ENCODE data around the gene HOXA3.

Gene HOXA3

GRCh38 chr7:27149842-27150567 is 2.4 kb downstream of the HOXA3 start:
- Histone ChIP-seq H3K27ac (peak overlapping the region in 16 of 21 experiments; percentile 12 to 84 (median 62)), H3K4me3 (peak overlapping the region; percentile 27 to 43 (median 31))

DNA sequence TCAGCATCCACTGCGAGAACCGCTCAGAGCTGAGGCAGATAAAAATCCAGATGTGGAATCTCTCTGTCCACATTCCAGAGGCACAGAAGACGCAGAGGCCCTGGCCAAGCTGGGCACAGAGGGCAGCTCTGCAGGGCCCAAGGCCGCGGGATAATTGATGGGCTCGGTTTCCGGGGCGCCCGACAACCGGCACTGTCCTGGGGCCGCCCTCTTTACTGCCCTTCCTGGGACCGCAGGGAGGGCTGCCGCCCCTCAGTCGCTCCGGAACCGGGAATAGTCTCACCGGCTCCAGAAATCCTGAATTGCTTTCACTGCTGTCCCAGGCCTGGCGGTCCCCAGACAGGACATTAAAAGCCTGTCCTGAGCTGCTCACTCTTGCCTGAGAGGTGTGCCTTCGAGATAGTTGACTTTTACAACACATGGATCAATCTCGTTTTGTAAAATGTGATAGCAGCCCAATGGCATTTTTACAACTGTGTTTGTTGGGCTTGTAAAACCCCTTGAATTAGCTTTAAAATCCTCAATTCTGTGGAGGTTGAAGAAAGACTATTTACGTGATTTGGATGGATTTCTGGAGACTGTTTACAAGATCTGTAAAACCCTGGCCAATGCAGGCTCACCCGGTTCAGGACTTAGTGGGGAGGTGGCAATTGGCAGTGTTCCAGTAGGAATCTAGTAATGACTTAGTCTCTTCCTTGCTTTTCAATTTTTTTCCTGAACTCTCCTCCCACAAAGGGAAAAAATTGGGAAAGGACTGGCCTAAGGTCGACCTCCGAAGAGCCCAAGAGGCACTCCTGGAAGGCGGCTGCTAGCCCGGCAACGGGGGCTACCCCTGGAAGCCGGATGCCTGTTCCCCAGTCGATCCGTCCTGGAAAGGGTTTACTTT is 3.4 kb downstream of the HOXA3 start:
- Histone ChIP-seq H3K27ac (peak overlapping the region in 12 of 21 experiments; percentile 3 to 79 (median 67)), H3K4me3 (peak overlapping the region in 4 of 7 experiments; percentile 38 to 43 (median 38))

- peak overlapping the region in 14 of 21 experiments; percentile 3 to 79 (median 54) for H3K27ac ChIP-seq
- H3K4me3 ChIP-seq: peak overlapping the region; percentile 20 to 43 (median 38)
These were observed 4.2 kb downstream of the HOXA3 start for GRCh38 chr7:27148031-27148755.

- Histone ChIP-seq H3K27ac (peak within 1 kb of the TSS in 14 of 21 experiments; percentile 3 to 79 (median 54)), H3K4me3 (peak within 1 kb of the TSS; percentile 20 to 43 (median 38))
These were observed 5.0 kb downstream of the HOXA3 start, which contains the start of gene HOXA6 for GRCh38 chr7:27147199-27148030. HOXA6 (minus strand) TSS chr7:27147774; CDS start chr7:27147749, 25 bp downstream.

GRCh38 chr7:27146491-27147198 is 5.7 kb downstream of the HOXA3 start:
- no peak overlapping the region for H3K4me3 ChIP-seq
- H3K27ac ChIP-seq: peak overlapping the region in 5 of 21 experiments; percentile 25 to 79 (median 76)

DNA sequence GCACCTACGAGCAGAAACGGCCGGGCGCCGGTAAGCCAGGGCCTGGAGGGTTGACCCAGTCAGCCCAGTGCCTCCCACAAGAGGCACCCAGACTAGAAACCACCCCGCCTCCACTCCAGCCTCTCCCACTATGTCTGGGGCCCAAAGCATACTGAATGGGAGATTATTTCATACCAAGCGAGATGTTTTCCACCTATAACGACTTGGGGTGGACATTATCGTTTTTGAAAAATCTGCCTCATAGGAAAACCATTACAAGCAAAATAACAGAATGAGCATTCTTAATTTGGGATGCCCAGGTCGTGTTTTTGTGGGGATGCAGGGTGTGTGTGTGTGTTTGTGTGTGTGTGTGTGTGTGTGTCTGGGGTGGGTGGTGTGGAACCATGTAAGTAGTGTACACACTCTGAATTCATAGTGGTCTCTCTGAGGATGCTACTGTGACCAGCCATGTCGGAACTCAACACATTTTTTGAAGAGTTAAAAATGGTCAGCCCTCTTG is 6.4 kb downstream of the HOXA3 start:
- no peak overlapping the region for H3K4me3 ChIP-seq
- H3K27ac ChIP-seq: no peak overlapping the region

GRCh38 chr7:27145165-27145913 is 7.0 kb downstream of the HOXA3 start:
- peak overlapping the region in 2 of 21 experiments; percentile 19 to 52 for H3K27ac ChIP-seq
- H3K4me3 ChIP-seq: no peak overlapping the region

DNA sequence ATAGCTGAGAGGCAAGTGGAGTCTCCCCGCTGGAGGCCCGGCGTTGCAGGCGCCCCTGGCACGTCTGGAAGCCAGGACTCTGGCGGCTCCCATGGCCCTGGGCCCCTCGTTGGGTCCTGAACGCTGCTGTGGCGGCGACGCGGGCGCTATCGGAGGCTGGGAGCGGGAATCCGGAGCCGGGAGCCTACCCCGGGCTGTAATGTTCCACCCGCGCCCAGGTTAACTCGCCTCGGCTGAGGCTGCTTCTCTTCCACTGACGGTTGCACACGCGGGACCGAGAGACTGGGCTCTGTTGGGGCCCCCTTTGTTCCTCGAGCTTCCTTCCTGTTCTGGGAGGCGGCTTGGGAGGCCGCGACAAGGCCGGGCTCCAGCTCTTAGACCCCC is 7.6 kb downstream of the HOXA3 start:
- peak overlapping the region in 1 of 21 experiments; percentile 52 for H3K27ac ChIP-seq
- H3K4me3 ChIP-seq: no peak overlapping the region

DNA sequence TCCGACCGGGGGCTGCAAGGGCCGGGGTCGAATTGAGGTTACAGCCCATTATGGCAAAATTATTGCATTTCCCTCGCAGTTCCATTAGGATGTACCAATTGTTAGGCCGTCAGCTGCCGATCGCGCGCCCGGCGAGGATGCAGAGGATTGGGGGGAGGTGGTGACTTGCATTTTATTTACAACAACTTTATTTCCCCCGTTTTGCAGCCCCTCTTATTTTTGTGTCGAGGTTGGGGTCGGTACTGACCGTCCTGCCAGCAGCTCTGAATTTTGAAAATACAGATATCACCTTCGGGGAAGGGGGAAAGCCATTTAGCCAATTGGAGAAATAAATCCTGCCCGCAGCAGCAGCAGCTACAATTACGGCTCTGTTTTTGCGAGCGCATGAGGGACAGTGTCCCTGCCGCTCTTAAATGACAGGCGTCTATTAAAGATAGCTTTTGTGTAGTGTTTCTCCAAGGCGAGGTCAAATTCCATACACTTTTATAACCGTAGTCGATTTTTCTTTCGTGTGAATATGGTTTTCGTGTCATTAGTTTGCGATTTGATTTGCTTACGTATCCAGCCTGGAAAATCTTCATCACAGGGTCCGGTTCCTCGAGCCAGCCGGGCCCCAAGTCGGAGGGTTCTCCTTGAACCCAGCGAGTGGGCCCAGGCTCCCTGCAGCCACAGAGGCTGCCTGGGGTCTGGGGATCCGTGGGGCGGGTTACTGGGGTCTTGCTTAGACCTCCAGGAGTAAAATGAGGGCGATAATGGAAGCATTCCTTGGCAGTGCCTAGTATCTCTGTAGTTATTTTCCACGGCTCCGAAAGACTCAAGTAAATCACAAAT is 8.2 kb downstream of the HOXA3 start:
- peak overlapping the region in 1 of 21 experiments; percentile 77 for H3K27ac ChIP-seq
- H3K4me3 ChIP-seq: peak overlapping the region in 3 of 7 experiments; percentile 36 to 60 (median 56)

- Histone ChIP-seq H3K27ac (peak within 1 kb of the TSS in 14 of 21 experiments; percentile 0 to 85 (median 61)), H3K4me3 (peak within 1 kb of the TSS; percentile 15 to 60 (median 36))
These were observed 9.1 kb downstream of the HOXA3 start, which contains the start of gene HOXA5 for GRCh38 chr7:27143023-27143949. HOXA5 (minus strand) TSS chr7:27143681; CDS start chr7:27143607, 74 bp downstream.

- H3K27ac ChIP-seq: peak overlapping the region in 13 of 21 experiments; percentile 0 to 85 (median 62)
- H3K4me3 ChIP-seq: peak overlapping the region; percentile 15 to 60 (median 36)
These were observed 9.8 kb downstream of the HOXA3 start for GRCh38 chr7:27142580-27143022.

GRCh38 chr7:27141923-27142579 is 10.3 kb downstream of the HOXA3 start:
- Histone ChIP-seq H3K27ac (peak overlapping the region in 6 of 21 experiments; percentile 8 to 85 (median 64)), H3K4me3 (peak overlapping the region in 6 of 7 experiments; percentile 31 to 60 (median 43))

- Histone ChIP-seq H3K27ac (peak overlapping the region in 1 of 21 experiments; percentile 77), H3K4me3 (peak overlapping the region in 1 of 7 experiments; percentile 60)
These were observed 11.1 kb downstream of the HOXA3 start for GRCh38 chr7:27141137-27141922.
